ENCODE results near the gene PRODH. TPM values are rescaled to one million over a fixed set of nuclear protein-coding genes. Genes with fewer than 3 reads are reported as not detected.

Gene PRODH, protein sequence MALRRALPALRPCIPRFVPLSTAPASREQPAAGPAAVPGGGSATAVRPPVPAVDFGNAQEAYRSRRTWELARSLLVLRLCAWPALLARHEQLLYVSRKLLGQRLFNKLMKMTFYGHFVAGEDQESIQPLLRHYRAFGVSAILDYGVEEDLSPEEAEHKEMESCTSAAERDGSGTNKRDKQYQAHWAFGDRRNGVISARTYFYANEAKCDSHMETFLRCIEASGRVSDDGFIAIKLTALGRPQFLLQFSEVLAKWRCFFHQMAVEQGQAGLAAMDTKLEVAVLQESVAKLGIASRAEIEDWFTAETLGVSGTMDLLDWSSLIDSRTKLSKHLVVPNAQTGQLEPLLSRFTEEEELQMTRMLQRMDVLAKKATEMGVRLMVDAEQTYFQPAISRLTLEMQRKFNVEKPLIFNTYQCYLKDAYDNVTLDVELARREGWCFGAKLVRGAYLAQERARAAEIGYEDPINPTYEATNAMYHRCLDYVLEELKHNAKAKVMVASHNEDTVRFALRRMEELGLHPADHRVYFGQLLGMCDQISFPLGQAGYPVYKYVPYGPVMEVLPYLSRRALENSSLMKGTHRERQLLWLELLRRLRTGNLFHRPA
- total RNA-seq (2022; extraction: Qiagen RNA extraction), result 0.32 to 1.1 TPM (median 0.51 TPM) in 5 replicates

DNA sequence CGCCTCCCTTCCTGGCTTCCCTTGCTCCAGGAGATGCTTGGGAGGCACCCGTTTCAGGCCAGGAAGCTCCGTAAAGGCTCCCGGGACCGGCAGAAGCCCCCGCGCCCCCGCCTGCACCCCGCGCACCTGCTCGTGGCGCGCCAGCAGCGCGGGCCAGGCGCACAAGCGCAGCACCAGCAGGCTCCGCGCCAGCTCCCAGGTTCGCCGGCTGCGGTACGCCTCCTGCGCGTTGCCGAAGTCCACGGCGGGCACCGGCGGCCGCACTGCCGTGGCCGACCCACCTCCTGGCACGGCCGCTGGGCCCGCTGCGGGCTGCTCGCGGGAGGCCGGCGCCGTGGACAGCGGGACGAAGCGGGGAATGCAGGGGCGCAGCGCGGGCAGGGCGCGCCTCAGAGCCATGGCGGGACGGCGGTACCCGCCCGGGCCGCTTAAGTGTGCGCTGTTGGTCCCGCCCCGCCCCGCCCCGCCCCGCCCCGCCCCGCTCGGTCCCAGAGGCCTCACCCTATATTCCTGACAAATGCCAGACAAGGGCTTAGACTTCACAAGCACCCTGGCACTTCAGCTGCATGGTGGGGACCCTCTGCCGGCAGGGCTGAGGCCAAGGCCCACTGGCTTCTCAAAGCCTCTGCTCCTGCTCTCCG, at the start of gene PRODH:
Gene PRODH, minus strand, starts transcription at position 405 of the 641 bp plus-strand sequence. Its CDS starts 6 bp downstream, at position 399.

DNA sequence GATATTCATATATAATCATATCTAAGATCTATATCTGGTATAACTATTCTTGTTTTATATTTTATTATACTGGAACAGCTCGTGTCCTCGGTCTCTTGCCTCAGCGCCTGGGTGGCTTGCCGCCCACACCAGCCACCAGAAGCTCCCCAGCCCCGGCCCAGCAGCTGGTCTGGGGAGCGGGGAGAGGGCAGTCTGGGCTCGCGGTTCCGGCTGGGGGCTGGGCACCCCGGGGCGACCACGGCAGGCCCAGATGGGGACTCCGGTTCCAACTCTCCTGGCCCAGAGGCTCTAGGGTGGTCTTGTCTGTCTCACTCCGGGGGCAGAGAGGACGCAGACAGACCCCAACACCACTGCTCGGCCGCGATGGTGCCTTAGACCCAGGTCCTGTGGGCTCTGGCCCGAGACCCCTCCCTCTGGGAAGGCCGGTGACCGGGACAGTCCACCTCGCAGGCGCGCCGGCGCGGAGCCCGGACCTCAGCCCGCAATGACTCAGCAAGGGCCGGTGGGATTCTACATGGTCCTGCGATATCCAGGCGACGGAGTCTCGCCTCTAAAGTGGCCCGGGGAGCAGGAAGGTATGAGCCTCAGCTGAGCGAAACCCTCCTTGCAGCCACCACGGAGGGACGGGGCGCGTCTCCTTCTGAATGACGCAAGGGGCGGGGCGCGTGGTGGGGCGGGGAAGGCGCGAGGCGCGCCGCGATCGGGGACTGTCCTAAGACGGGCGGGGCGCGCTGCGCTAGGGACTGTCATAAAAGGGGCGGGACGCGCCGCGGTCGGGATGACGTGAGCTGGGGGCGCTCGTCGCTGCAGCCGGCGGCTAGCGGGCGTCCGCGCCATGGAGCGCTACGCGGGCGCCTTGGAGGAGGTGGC, 30.3 kb downstream of the PRODH start, which contains the start of gene DGCR6:
Gene DGCR6, plus strand, starts transcription at position 781 of the 870 bp plus-strand sequence. Its CDS starts 55 bp downstream, at position 836.

Other genes with a start within 250 kb of the PRODH start
- 0.63 to 1.7 TPM (median 1.3 TPM) in 5 replicates for gene DGCR6, start 30.0 kb downstream of the PRODH start, total RNA-seq (2022; extraction: Qiagen RNA extraction)
- 17.3 to 24.4 TPM (median 21.9 TPM) in 5 replicates for gene DGCR2, start 186.1 kb upstream of the PRODH start, total RNA-seq (2022; extraction: Qiagen RNA extraction)
- gene TSSK2, start 195.0 kb upstream of the PRODH start, total RNA-seq (2022; extraction: Qiagen RNA extraction), result not detected in 5 replicates
- 11.2 to 12.3 TPM (median 12.1 TPM) in 5 replicates for gene ESS2, start 208.4 kb upstream of the PRODH start, total RNA-seq (2022; extraction: Qiagen RNA extraction)
- gene GSC2, start 214.0 kb upstream of the PRODH start, total RNA-seq (2022; extraction: Qiagen RNA extraction), result 0.09 to 0.11 TPM in 2 of 5 replicates, not detected in the others
- gene SLC25A1, start 242.4 kb upstream of the PRODH start, total RNA-seq (2022; extraction: Qiagen RNA extraction), result 45.3 to 65.1 TPM (median 62.6 TPM) in 5 replicates

All from A549 treated with CORT108297 at 1 μM for 4 hours (cell line).